ENCODE measurements around the gene MTMR3.
"Not testable (repeated sequence)": the region's sequence is repeated elsewhere in the genome, so short reads cannot be mapped to it uniquely, and the experiment has no call there.

MTMR3 gene

DNA sequence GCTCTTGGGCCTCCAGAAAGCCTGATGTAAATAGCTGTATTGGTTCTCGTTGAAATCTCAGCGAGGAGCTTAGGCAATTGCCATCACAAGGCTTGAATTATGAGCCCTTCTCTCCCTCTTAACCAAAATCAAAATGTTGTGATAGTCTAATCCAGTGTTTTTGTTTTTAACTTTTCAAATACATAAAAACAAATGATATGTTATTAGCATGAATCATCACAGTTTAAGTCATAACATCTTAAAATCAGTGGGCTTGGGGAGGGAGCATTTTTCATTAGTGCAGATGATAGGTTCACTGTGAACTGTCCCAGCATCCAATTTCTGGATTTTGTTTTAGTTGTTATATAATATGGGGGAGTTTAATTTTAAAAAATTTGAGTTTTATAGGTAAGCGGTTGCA is 148.4 kb downstream of the MTMR3 start:
- no peak for DNase-seq

DNA sequence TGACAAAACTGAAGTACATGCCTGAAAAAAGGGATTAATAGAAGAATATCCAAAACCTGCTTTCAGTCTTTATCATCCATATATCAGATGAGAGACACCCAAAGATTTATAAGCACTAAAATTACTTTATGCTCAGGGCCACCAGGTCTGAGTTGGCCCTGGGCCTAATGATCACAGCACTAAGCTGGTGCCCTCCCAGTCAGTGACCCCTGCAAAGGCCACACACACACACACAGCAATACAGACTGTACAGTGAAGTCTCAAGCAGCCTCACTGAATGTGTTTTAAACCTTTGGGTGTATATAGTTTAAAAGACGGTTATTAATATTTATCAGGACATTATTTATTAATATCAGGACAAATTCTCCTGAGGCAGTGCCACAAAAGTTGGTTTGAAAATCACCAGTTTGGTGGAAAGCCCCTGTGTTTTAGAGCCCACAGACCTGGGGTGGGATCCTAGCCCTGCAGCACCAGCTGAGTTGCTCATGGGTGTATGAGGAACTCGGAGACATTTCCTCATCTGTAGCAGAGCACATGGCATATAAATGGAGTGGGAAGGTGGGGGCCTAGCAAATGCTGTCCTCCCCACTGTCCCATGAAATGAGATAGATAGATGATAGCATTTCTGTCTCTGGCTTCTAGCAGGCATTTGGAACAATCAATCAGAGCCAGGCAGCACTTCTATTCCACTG is 148.9 kb downstream of the MTMR3 start:
- DNase-seq: no peak

DNA sequence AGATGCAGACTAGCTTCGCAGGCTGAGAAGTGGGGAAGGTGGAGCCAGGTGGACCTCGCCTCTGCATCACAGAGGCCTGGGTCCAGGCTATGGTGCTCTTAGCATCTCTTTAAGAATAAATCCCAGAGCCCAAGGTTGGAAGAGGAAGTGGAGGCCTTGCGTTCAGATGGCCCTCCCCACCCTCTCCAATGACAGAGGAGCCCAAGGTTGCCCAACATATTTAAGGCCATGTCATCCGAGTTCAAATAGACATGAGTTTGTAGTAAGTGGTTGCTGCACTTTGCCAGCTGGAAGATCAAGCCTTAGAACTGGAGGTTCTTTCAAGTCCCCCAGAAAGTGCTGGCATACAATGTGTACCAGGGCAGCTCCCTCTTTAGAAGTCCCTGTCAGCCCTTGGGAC is 150.2 kb downstream of the MTMR3 start:
- no peak for DNase-seq

DNA sequence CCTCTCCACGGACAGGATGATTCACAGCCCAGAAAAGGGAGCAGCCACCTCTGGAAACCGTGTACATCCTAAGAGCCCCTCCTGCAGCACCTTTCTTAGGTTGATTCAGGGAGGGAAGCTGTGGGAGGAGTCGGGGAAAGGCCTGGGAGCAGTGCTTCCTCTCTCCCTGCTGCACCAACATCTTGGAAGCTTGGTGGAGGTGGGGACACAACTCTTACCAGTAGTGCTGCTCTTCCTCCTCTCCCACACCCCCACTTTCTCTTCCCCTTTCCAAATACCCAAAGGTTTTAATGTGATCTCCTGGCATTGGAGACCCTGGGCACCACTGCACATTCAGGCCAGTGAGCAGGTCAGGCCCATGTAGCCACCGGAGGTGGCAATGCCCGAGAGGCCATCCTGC is 150.9 kb downstream of the MTMR3 start:
- DNase-seq: no peak

DNA sequence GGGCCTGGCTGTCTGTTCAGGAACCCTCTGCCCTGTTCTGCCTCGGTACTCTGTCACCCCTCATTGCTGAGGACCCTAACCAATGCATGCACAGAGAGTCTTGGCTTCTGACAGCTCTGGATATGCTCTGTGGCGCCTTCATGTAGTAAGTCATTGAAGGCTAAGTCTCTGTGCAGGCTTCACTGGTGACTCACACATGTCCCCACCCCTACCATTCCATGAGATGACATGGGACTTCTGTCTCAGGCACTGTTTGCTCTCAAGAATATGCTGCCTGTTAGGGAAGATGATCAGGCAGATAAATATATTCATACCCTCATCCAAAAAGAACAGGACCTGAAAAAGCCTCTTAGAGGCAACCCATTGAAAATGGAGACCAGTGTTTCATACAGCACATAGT is 153.7 kb downstream of the MTMR3 start:
- no peak for DNase-seq

DNA sequence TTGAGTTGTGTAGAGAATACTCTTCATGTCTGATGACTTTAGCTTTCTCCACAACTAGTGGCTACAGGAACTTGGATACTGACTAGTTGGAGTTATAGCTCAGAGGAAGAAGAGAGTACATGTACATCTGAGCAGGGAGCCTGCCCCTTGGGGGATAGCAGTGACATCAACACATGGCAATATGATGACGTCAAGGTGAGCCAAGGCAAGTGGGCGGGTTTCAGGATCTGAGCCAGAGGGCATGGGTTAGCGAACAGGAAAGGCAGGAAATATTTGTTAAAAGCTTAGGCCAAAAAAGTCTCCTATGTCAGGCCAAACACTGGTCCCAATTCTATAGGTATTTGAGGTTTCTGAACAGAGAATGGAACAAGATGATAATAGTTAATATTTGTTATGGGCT is 155.2 kb downstream of the MTMR3 start:
- no peak for DNase-seq

DNA sequence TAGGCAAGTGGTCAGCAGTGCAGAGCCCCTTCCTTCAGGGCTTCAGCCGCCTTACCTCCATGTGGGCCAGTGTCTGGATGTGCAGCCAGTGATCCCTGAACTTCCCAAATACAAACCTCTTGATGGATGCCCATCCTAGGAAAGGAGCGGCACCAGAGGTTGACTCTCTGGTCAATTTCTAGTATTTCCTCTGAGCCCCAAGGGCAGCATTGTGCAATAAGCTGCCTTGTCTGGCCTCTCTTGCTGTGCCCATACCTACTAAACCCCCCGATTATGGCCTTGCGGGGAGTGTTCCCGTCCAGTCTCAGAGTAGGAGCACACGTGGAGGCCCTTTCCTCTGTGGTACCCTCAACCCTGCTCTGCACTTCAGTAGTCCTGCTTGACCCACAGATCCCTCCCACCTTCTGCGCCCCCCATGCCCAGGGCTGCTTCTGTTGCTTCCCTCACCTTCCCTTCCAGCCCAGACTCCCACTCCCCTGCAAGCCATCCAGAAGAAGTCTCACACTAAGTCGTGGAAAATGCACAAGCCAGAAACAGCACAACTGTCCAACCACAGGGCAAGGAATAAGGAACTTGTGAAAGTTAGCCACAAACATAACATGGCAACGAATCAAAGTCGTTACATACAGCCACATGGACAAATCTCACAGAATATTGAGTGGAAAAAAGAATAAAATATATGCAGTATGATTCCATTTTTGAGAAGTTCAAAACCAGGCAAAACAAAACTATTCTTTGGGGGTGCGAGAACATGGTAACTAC is 157.7 kb downstream of the MTMR3 start:
- no peak for DNase-seq

DNA sequence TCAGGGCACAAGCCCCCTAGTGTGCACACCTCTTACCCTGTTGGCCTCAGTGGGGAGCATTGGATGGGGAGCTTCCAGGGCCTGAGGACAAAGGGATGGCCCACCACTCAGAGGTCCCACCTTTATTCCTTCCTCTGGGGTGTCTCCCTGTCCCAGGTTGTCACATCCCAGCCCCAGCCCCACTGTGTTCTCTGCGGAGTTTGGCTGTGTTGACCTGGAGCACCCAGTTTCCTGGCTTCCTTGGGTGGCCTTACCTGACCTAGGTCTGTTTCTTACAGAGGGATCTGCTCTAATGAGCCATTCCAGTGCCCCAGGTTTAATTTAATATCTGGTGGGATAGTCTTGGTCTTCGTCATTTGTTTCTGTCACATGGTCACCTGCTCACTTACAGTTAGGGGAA is 158.5 kb downstream of the MTMR3 start:
- DNase-seq: no peak

DNA sequence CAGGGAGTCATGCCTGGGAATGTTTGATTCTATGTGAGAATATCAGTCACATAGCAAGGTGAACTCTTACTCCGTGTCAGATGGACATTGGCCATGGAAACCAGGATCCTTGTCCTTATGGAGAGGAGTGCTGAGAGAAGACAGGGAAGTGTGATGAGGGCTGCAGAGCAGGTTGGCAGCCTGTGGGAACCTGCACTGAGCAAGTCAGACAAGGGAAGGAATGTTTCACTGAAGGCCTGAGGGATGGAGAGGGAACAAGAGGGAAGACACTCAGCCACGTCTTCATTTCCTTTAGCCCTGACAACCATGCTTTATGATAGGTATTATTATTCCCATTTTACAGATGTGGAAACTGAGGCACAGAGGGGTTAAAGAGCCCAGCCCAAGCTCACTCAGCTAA is 158.9 kb downstream of the MTMR3 start:
- DNase-seq: no peak

DNA sequence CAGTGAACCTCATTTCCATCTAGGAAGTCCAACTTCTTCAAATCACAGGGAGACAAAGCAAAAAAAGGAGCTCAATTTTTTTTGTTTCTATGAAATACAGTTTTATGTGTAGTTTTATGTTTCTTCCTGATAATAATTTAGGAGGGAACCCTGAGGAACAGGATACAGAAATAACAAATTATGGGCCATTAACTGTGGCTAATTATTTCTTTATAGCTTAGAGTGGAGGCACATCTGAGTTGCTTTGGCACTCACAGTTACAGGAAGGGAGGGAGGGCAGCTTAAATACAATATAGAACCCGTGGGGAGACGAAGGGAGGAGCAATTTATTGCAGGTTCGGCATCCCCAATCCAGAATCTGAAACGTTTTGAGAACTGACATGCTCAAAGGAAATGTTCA is 160.2 kb downstream of the MTMR3 start:
- no peak for DNase-seq

DNA sequence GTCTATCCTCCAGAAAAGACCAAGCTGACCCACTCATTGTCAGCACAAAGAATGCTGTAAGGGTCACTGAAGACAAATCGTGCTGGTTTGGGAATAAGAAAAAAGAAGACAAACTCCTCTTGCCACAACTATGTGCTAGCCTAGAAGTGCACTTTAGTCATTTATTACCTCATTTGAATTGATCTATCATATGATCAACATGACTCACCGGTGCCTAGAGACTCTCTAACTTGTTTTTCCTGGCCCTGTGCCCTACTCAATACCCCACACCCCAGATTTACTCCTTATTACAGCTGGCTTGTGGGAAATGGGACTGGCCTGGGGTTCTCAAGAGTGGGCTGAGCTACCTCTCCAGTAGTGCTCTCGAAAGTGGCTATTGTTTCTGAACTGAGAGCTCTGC is 161.4 kb downstream of the MTMR3 start:
- DNase-seq: no peak

DNA sequence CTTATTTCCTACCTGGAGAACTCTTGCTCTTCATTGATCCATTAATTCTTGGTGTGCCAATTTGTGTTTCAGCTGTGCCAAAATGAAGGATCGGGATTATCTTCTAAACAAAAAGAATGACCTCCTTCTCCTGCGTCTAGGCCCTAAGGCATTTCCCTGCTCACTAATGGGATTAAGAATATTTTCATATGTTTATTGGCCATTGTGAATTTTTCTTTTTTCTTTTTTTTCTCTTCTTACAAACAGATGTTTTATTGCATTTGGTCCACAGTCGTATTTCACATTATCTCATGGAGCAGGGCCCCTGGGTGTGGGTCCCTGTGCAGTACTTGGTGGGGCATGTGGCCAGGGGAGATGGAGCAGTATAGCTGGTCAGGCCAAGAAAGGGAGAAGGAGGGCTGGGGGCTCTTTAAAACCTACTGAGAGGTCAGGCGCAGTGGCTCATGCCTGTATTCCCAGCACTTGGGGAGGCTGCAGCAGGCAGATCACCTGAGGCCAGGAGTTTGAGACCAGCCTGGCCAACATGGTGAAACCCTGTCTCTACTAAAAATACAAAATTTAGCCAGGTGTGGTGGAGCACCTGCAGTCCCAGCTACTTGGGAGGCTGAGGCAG is 162.0 kb downstream of the MTMR3 start:
- DNase-seq: no peak

DNA sequence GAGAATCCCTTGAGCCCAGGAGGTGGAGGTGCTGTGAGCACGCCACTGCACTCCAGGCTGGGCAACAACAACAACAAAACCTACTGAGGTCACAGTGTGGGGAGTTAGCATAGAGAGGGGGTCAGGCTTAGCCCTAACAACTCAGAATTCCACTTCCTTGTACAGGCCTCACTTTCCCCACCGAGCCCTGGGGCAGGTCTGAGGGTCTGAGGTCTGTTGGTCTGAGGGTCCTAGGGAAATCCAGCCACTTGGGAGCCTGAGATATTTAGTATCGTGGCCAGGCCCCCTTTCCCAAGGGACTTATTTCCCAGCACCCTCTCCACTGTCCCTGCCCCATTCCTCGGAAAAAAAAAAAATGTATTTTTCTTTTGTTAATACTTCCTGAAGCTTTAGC is 162.5 kb downstream of the MTMR3 start:
- no peak for DNase-seq

DNA sequence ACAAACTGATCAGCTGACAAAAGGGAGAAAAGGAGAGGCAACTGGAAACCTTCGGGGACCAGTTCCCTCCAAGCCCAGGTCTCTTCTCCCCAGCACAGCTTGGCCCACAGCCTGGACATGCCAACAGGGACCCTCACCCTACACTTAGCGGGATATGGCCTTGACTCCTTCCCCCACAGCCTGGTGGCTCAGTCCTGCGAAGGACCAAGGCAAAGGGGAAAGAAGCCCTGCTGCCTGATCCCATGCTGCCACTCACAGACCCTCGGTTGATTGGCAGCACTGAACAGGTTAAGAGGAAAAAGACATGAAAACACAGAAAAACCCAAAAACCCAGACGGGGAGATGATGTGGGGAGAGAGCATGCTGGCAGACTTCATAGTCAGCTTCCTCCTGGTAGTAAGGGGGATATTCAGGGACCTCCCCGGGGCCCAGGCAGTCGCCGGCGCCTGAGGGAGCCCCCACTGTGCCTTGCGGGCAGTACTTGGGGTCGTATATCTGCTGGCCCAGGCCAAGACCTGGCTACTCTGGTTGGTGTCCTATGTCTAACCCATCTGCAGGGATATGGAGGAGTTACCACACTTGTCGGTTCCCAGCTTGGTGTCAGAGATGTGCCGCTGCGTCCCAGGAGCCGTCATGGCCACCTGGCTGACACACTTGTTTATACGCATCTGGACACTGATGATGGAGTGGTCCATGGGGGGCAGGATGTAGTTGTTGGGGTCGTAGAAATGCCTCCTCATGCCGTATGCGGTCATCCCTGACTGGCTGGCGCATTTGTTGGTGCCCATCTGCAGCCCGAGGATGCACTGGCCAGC is 163.1 kb downstream of the MTMR3 start:
- no peak for DNase-seq

DNA sequence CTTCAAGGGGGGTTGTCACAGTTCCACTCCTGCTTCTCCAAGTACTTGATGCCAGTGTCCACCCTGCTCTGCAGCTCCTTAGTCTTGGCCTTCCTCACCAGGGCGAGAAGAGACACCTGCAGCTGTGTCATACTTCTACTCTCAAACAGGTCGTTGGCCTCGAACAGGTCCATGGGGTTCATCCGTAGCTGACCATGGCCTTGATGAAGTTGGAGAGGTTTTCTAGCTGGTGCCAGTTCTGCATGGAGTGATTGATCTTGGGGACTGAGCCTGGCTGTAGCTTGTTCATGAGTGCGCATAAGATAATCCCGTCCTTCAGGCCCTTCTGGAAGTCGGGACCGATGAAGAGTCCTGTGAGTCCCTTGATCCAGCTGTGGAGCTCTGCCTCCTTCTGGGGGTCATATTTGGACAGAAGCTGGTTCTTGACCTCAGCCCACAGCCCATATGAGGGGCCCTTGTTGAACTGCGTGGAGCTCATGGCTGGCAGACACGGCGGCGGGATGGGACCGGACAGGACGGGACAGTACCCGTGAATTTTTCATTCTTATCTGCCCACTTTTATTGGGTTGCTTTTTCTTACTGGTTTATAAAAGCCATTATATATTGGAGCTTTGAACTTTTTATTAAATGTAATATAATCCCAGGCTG is 163.9 kb downstream of the MTMR3 start:
- DNase-seq: no peak

DNA sequence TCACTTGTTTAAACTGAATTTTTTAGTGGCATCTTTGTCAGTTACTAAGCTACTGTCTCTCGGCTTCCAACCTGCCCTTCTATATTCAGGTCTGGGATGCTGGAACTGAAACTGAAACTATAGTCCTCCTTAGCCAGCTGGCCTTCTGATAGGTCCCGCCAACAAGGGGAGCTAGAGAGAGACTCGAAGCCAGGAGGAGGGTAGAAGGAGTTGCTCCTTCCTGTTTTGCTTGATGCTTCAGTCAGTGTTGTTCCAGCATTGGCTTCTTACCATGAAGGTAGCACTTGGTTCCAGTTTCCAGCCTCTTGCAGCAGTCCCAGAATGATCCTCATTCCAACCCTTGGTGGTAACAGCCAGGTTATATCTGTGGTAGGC is 164.4 kb downstream of the MTMR3 start:
- no peak for DNase-seq

DNA sequence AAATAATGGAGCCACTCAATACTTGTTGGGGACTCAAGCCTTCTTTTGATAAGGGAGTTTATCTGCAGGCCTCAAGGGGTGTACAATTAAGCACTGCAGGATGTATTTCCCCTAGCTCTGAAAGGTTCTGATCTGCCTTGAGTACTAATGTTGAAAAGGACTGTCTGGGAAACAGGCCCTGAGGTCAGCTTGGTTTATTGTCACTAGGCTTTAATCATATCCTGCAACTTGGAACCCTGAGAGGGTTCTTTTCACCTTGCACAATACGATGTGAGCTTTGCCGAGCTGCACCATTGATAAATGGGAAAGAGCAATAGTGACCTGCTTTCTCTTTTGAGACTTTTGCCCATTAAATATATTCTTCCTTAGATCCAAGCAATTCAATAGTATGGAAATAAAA is 165.7 kb downstream of the MTMR3 start:
- DNase-seq: no peak

DNA sequence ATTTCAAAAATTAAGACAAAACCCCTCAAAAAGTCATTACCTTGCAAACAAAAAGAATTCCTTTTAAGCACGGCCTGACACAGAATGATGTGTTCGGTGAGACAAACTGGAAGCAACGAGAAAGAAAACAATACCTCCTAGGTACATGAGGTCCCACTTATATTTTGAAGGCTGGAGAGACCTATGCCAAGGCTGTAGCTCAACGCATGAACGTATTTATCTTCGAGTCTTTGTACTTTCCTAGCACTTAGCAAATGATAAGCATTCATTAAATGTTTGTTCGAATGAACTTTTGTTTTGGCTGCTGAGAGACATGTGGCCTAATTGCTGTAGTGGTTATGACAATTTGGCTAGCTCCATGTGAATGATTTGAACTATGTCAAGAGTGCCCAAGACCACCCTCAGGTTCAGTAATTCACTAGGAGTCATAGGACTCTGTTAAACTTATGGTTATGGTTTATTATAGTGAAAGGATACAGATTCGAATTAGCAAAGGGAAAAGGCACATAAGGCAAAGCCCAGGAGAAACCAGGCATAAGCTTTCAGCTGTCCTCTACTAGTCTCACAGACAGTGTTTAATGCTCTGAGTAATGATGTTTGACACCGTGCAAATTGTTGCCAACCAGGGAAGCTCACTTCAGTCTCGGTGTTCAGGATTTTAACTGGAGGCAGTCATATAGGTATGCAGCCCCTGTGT is 171.2 kb downstream of the MTMR3 start:
- DNase-seq: no peak

DNA sequence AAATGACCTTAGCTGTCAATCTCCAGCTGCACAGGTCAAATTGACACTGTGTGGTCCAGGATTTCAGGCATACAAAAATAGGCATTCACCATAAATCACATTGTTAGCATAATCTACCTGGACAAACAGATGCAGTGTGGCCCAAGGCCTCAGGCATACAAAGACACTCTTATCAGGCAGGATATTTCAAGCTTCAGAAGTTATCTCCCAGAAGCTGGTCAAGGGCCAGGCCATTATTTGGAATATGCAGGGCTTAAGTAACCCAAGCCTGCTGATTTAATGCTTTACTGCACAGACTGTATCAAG is 171.7 kb downstream of the MTMR3 start:
- DNase-seq: no peak

DNA sequence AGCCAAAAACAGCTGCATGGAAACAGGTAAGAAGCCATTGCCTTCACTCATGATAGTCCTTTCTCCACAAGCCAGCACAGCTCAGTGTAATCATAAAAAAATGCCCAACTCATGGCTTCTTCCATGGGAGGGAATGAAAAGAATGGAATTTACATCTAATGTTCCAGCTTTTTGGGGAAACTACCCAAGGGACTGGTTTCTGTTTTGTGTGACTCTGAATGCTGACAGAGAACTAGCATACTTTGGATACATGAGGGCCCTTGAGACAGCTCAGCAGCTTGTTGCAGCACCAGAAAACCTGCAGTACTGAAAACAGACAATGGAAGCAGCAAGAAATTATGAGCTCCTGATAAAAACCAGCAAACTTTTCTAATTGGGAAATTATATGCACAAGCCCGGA is 173.0 kb downstream of the MTMR3 start:
- no peak for DNase-seq

DNA sequence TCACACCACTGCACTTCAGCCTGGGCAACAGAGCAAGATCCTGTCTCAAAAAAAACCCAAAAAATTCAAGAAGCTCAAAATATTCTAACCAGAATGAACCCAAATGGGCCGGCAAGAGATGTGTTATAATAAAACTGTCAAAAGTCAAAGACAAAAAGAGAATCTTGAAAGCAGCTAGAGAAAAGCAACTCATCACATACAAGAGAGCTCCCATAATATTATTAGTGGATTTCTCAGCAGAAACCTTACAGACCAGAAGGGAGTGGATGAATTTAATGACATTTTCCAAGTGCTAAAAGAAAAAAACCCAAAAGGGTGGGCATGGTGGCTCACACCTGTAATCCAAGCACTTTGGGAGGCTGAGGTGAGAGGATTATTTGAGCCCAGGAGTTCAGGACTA is 174.4 kb downstream of the MTMR3 start:
- DNase-seq: no peak

DNA sequence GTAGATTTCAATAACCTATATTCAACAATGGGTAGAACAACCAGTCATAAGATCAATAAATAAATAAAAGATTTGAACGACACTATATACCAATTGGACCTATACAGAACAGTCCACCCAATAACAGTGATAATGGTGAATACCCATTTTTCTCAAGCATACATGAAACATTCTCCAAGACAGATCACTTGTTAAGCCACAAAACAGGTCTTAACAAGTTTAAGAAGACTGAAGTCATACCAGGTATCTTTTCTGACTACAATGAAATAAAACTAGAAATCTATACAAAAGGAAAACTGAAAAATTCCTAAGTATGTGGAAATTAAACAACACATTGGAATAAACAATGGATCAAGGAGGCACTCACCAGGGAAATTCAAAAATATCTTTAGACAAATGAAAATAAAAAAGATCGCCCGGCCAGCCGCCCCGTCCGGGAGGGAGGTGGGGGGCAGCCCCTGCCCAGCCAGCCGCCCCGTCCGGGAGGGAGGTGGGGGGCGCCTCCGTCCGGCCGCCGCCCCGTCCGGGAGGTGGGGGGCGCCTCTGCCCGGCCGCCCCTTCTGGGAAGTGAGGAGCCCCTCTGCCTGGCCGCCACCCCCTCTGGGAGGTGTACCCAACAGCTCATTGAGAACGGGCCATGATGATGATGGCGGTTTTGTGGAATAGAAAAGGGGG is 176.5 kb downstream of the MTMR3 start:
- DNase-seq: not testable (repeated sequence)

Measured in COR-L47 (cell line).